KMS-11 (cell line): Measurements from ENCODE around the gene SERPINH1.

ENCODE experiments used
- H2AFZ ChIP-seq: fragments of 200-600 bp; sonication (generic); 2 replicates; pipeline ENCODE4 v1.6.1; 2016; ENCODE audit warnings: antibody characterized with exemption, mixed run types, low read depth
- H3K27ac ChIP-seq: fragments of 200-600 bp; sonication (generic); 2 replicates; pipeline ENCODE4 v1.6.1; 2016; ENCODE audit warnings: mild to moderate bottlenecking, mixed run types
- H3K27me3 ChIP-seq: fragments of 200-600 bp; sonication (generic); 2 replicates; pipeline ENCODE4 v1.6.1; 2017; ENCODE audit warnings: mild to moderate bottlenecking, low read depth, mixed run types, moderate library complexity; ENCODE audit not compliant: insufficient read depth
- H3K36me3 ChIP-seq: fragments of 200-600 bp; sonication (generic); 2 replicates; pipeline ENCODE4 v1.6.1; 2017; ENCODE audit warnings: mild to moderate bottlenecking, mixed run types; ENCODE audit not compliant: insufficient read depth
- H3K4me1 ChIP-seq: fragments of 200-600 bp; sonication (generic); 2 replicates; pipeline ENCODE4 v1.6.1; 2016; ENCODE audit warnings: mild to moderate bottlenecking, low read depth, mixed run types; ENCODE audit not compliant: poor library complexity, severe bottlenecking
- H3K4me2 ChIP-seq: fragments of 200-600 bp; sonication (generic); 2 replicates; pipeline ENCODE4 v1.7.0; 2016; ENCODE audit warnings: mild to moderate bottlenecking, mixed run types
- H3K4me3 ChIP-seq: fragments of 200-600 bp; sonication (generic); IDR thresholded peaks from 2 replicates; pipeline ENCODE4 v1.6.1; 2017; ENCODE audit warnings: low read depth, low read length, mixed read lengths; ENCODE audit not compliant: insufficient read depth
- H3K79me2 ChIP-seq: fragments of 200-600 bp; sonication (generic); 2 replicates; pipeline ENCODE4 v1.6.1; 2016; ENCODE audit warnings: low read depth, mixed run types; ENCODE audit not compliant: insufficient read depth
- H3K9ac ChIP-seq: fragments of 200-600 bp; sonication (generic); 2 replicates; pipeline ENCODE4 v1.6.1; 2016; ENCODE audit warnings: mild to moderate bottlenecking, mixed run types
- H4K20me1 ChIP-seq: fragments of 200-600 bp; sonication (generic); 2 replicates; pipeline ENCODE4 v1.6.1; 2016; ENCODE audit warnings: mild to moderate bottlenecking, mixed run types; ENCODE audit not compliant: insufficient read depth
- TF ChIP-seq, protein P1 (sequence below): fragments of 200-600 bp; sonication (generic); conservative IDR thresholded peaks from 2 replicates; pipeline ENCODE4 v1.6.1; 2017; ENCODE audit warnings: low read depth, mild to moderate bottlenecking, antibody characterized with exemption, low read length, moderate library complexity, mixed read lengths

The SERPINH1 gene

DNA sequence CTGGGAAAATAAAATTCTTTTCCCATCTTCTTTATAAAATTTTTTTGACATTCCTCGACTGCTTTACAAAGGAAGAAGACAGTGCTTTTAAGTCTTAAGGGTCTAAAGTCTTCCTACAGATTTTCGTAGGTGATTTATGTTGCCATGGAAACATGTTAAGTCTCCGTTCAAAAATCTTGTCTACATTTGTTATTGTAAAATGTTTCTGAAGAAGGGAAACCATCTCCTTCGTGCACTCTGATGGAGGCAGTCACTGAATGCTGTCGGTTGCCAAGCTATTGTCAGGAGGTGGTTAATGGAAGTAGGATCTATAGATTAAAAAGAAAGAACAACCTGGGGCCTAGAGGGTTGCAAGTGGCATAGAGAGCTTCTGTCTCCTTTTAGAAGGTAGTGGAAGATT is 54.2 kb downstream of the SERPINH1 start:
- no peak overlapping the region for H2AFZ ChIP-seq
- H3K4me3 ChIP-seq: no peak overlapping the region
- no peaks in the 10 kb centered on the region for H3K4me1 ChIP-seq
- no peak overlapping the region for H3K4me2 ChIP-seq
- H3K27ac ChIP-seq: no peak overlapping the region
- H3K9ac ChIP-seq: no peak overlapping the region
- H3K79me2 ChIP-seq: no peaks in the 10 kb centered on the region
- H4K20me1 ChIP-seq: no peaks in the 10 kb centered on the region
- no peaks in the 10 kb centered on the region for H3K27me3 ChIP-seq
- no peaks in the 10 kb centered on the region for H3K36me3 ChIP-seq
- TF ChIP-seq, protein P1, sequence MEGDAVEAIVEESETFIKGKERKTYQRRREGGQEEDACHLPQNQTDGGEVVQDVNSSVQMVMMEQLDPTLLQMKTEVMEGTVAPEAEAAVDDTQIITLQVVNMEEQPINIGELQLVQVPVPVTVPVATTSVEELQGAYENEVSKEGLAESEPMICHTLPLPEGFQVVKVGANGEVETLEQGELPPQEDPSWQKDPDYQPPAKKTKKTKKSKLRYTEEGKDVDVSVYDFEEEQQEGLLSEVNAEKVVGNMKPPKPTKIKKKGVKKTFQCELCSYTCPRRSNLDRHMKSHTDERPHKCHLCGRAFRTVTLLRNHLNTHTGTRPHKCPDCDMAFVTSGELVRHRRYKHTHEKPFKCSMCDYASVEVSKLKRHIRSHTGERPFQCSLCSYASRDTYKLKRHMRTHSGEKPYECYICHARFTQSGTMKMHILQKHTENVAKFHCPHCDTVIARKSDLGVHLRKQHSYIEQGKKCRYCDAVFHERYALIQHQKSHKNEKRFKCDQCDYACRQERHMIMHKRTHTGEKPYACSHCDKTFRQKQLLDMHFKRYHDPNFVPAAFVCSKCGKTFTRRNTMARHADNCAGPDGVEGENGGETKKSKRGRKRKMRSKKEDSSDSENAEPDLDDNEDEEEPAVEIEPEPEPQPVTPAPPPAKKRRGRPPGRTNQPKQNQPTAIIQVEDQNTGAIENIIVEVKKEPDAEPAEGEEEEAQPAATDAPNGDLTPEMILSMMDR: no peak
